HFFc6 (cell line): Measurements from ENCODE around the gene UNK. TPM values are rescaled to one million over a fixed set of nuclear protein-coding genes. Genes with fewer than 3 reads are reported as not detected.
A peak's percentile ranks its signal among the peaks of the same experiment; 100 is the strongest.

Experiments used
- DNase-seq: peaks from one replicate; pipeline ENCODE4 v3.0.0-alpha.2; 2018
- H3K27ac Mint-ChIP-seq: 2 replicates; pipeline ENCODE4 v1.8.0; 2020; ENCODE audit warnings: mild to moderate bottlenecking, mixed read lengths
- H3K27me3 Mint-ChIP-seq: 2 replicates; pipeline ENCODE4 v1.8.0; 2021; ENCODE audit warnings: mild to moderate bottlenecking, moderate library complexity, mixed read lengths; ENCODE audit not compliant: insufficient read depth
- H3K36me3 Mint-ChIP-seq: 2 replicates; pipeline ENCODE4 v1.8.0; 2021; ENCODE audit warnings: low read depth, mixed read lengths
- H3K4me1 Mint-ChIP-seq: 2 replicates; pipeline ENCODE4 v1.8.0; 2020; ENCODE audit warnings: low read depth, mixed read lengths
- H3K4me3 Mint-ChIP-seq: 2 replicates; pipeline ENCODE4 v1.8.0; 2020; ENCODE audit warnings: mild to moderate bottlenecking, moderate library complexity, mixed read lengths
- H3K9me3 Mint-ChIP-seq: 2 replicates; pipeline ENCODE4 v1.8.0; 2020; ENCODE audit warnings: mild to moderate bottlenecking, mixed read lengths
- CTCF ChIP-seq: fragments of 200-600 bp; sonication (generic); IDR thresholded peaks from 2 replicates; pipeline ENCODE4 v1.5.0; 2021; ENCODE audit warnings: antibody characterized with exemption, mild to moderate bottlenecking
- long read RNA-seq: library from polyadenylated mRNA; unstranded; transcript quantifications from one replicate; pipeline ENCODE4 v2.0.0, GENCODE V29; 2019
- total RNA-seq, 6 experiments: library from RNA; stranded (reverse); fragmentation: NEBNext Ultra II Directional; extraction: Animal tissue kit (Norgen Biotek cat#: 25700); gene quantifications; 2 replicates in 1 of 6; 3 replicates in 5 of 6; pipeline ENCODE4 v1.2.3, GENCODE V29; 2021

UNK gene
- 10 to 100 TPM; 12.7 to 18.6 (median 16.2) TPM for total RNA-seq
- long read RNA-seq, transcript UNK-202 (4 exons, 1,312 nt) = major isoform, 5 of 5 reads
- long read RNA-seq, partial matches to known transcripts = 0 of 5 reads
- long read RNA-seq, other reads (novel, unspliced or antisense) = 0 of 5 reads

GRCh38 chr17:75784473-75785015, at the start of gene UNK:
Gene UNK, plus strand, starts transcription at chr17:75784806. Its CDS starts 75 bp downstream, at chr17:75784881.
- H3K36me3 Mint-ChIP-seq = peaks cover 19% of the 10 kb centered on the region
- DNase-seq = peak; percentile 99
- H3K4me1 Mint-ChIP-seq = peaks cover 44% of the 10 kb centered on the region
- peak within 1 kb of the TSS; percentile 99 for H3K27ac Mint-ChIP-seq
- peak within 1 kb of the TSS; percentile 88 for H3K4me3 Mint-ChIP-seq
- peaks cover 7% of the 10 kb centered on the region for H3K9me3 Mint-ChIP-seq
- H3K27me3 Mint-ChIP-seq = peaks cover 2% of the 10 kb centered on the region
- no peak for TF ChIP-seq CTCF

GRCh38 chr17:75736173-75736835, 48.3 kb upstream of the UNK start:
- peaks cover 15% of the 10 kb centered on the region for H3K4me1 Mint-ChIP-seq
- H3K27me3 Mint-ChIP-seq = peaks cover 2% of the 10 kb centered on the region
- no peak for TF ChIP-seq CTCF
- H3K36me3 Mint-ChIP-seq = no peaks in the 10 kb centered on the region
- H3K4me3 Mint-ChIP-seq = no peak overlapping the region
- H3K27ac Mint-ChIP-seq = no peak overlapping the region
- H3K9me3 Mint-ChIP-seq = no peaks in the 10 kb centered on the region
- DNase-seq = no peak

GRCh38 chr17:75737133-75737962, 47.3 kb upstream of the UNK start:
- no peaks in the 10 kb centered on the region for H3K36me3 Mint-ChIP-seq
- H3K27me3 Mint-ChIP-seq = peaks cover under 1% of the 10 kb centered on the region
- TF ChIP-seq CTCF = no peak
- DNase-seq = no peak
- H3K4me1 Mint-ChIP-seq = peaks cover 15% of the 10 kb centered on the region
- H3K9me3 Mint-ChIP-seq = no peaks in the 10 kb centered on the region
- H3K4me3 Mint-ChIP-seq = no peak overlapping the region
- no peak overlapping the region for H3K27ac Mint-ChIP-seq

GRCh38 chr17:75738218-75738802, 46.3 kb upstream of the UNK start:
- Mint-ChIP-seq H3K4me3 (no peak overlapping the region; the same call in 1 of the 2 replicates), H3K36me3 (no peaks in the 10 kb centered on the region), H3K9me3 (no peaks in the 10 kb centered on the region), H3K27me3 (peaks cover 1% of the 10 kb centered on the region), H3K27ac (no peak overlapping the region), H3K4me1 (peaks cover 15% of the 10 kb centered on the region)
- TF ChIP-seq CTCF = no peak
- DNase-seq = peak; percentile 20

GRCh38 chr17:75739174-75739573, 45.4 kb upstream of the UNK start:
- DNase-seq = no peak
- Mint-ChIP-seq H3K4me1 (peaks cover 15% of the 10 kb centered on the region), H3K36me3 (no peaks in the 10 kb centered on the region), H3K4me3 (no peak overlapping the region), H3K27me3 (peaks cover 1% of the 10 kb centered on the region), H3K9me3 (no peaks in the 10 kb centered on the region), H3K27ac (no peak overlapping the region)
- TF ChIP-seq CTCF = no peak
